Measurements from ENCODE around the gene RNPS1.

The RNPS1 gene

DNA sequence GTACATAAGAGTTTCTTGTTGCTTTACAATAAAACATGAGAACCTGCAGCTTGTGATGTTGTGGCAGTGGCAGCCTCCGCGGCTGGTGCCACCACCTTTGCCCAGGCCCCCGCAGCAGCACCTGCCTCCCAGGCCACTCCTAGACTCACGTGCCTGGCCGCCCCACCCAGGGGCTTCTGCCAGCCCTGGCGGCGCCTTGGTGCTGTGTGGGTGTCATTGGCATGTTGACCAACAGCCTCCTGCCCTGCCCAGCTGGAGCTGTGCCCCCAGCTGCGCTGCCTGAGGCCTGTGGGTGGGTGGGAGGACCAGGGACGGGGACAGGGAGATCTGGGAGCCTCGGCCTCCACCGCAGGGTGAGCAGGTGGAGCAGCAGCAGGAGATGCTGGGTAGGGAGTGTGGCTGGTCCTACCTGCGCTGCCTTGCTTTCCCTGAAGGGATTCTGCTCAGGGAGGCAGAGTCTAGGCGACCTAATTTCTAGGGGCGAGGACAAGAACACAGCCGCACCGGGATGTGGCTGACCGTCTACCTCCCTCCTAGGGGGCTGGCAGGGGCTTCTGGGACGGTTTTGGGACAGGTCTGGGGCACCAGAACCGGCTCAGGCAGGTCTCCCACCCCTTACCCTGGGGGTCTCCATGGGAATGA is 32.1 kb downstream of the RNPS1 start:
- Histone ChIP-seq H3K27me3 (ENCODE audit: control insufficient read depth, insufficient read depth, low read length) (peaks cover 27% of the 10 kb centered on the region), H3K9ac (ENCODE audit: low read length) (no peak overlapping the region), H3K36me3 (ENCODE audit: control insufficient read depth, insufficient read depth, low read length) (peaks cover 5% of the 10 kb centered on the region), H3K9me3 (ENCODE audit: control insufficient read depth, low read length) (no peaks in the 10 kb centered on the region), H3K4me3 (ENCODE audit: low read length) (no peak overlapping the region), H3K4me1 (ENCODE audit: control insufficient read depth, insufficient read depth, low read length) (peaks cover 25% of the 10 kb centered on the region)

GRCh38 chr16:2235234-2235651 is 32.7 kb downstream of the RNPS1 start:
- peaks cover 27% of the 10 kb centered on the region for H3K27me3 ChIP-seq (ENCODE audit: control insufficient read depth, insufficient read depth, low read length)
- peaks cover 25% of the 10 kb centered on the region for H3K4me1 ChIP-seq (ENCODE audit: control insufficient read depth, insufficient read depth, low read length)
- H3K4me3 ChIP-seq (ENCODE audit: low read length): no peak overlapping the region
- H3K36me3 ChIP-seq (ENCODE audit: control insufficient read depth, insufficient read depth, low read length): peaks cover 5% of the 10 kb centered on the region
- no peak overlapping the region for H3K9ac ChIP-seq (ENCODE audit: low read length)
- H3K9me3 ChIP-seq (ENCODE audit: control insufficient read depth, low read length): no peaks in the 10 kb centered on the region

DNA sequence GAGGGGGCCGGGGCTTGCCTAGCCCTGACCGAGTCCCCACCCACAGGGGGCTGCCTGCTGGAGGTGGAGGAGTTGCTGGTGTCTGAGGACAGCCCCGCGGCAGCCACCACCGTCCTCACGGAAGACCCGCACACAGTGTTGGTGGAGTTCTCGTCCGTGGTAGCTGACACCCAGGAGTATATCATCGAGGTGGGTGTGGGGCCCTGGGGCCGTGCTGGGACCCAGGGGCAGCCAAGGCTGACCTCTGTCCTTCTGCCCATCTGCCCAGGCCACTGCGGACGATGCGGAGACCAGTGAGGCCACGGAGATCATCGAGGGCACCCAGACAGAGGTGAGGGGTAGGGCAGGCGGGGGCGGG is 33.1 kb downstream of the RNPS1 start:
- peaks cover 27% of the 10 kb centered on the region for H3K27me3 ChIP-seq (ENCODE audit: control insufficient read depth, insufficient read depth, low read length)
- peaks cover 8% of the 10 kb centered on the region for H3K36me3 ChIP-seq (ENCODE audit: control insufficient read depth, insufficient read depth, low read length)
- no peak overlapping the region for H3K4me3 ChIP-seq (ENCODE audit: low read length)
- no peaks in the 10 kb centered on the region for H3K9me3 ChIP-seq (ENCODE audit: control insufficient read depth, low read length)
- no peak overlapping the region for H3K9ac ChIP-seq (ENCODE audit: low read length)
- peaks cover 25% of the 10 kb centered on the region for H3K4me1 ChIP-seq (ENCODE audit: control insufficient read depth, insufficient read depth, low read length)

- Histone ChIP-seq H3K9ac (ENCODE audit: low read length) (no peak overlapping the region), H3K27me3 (ENCODE audit: control insufficient read depth, insufficient read depth, low read length) (peaks cover 27% of the 10 kb centered on the region), H3K4me1 (ENCODE audit: control insufficient read depth, insufficient read depth, low read length) (peaks cover 25% of the 10 kb centered on the region), H3K36me3 (ENCODE audit: control insufficient read depth, insufficient read depth, low read length) (peaks cover 8% of the 10 kb centered on the region), H3K4me3 (ENCODE audit: low read length) (no peak overlapping the region), H3K9me3 (ENCODE audit: control insufficient read depth, low read length) (no peaks in the 10 kb centered on the region)
These were observed 33.8 kb downstream of the RNPS1 start for GRCh38 chr16:2233872-2234812.

- peaks cover 8% of the 10 kb centered on the region for H3K36me3 ChIP-seq (ENCODE audit: control insufficient read depth, insufficient read depth, low read length)
These were observed 34.7 kb downstream of the RNPS1 start for GRCh38 chr16:2233046-2233775.

GRCh38 chr16:2232094-2232990 is 35.6 kb downstream of the RNPS1 start:
- peaks cover 16% of the 10 kb centered on the region for H3K27me3 ChIP-seq (ENCODE audit: control insufficient read depth, insufficient read depth, low read length)
- H3K9ac ChIP-seq (ENCODE audit: low read length): no peak overlapping the region
- H3K36me3 ChIP-seq (ENCODE audit: control insufficient read depth, insufficient read depth, low read length): peaks cover 8% of the 10 kb centered on the region
- H3K4me1 ChIP-seq (ENCODE audit: control insufficient read depth, insufficient read depth, low read length): peaks cover 15% of the 10 kb centered on the region
- H3K4me3 ChIP-seq (ENCODE audit: low read length): no peak overlapping the region
- H3K9me3 ChIP-seq (ENCODE audit: control insufficient read depth, low read length): no peaks in the 10 kb centered on the region

More at GRCh38 chr16:2233046-2233775, 34.7 kb downstream of the RNPS1 start:
- peaks cover 21% of the 10 kb centered on the region for H3K4me1 ChIP-seq (ENCODE audit: control insufficient read depth, insufficient read depth, low read length)
- no peak overlapping the region for H3K9ac ChIP-seq (ENCODE audit: low read length)
- peaks cover 25% of the 10 kb centered on the region for H3K27me3 ChIP-seq (ENCODE audit: control insufficient read depth, insufficient read depth, low read length)
- H3K4me3 ChIP-seq (ENCODE audit: low read length): no peak overlapping the region
- no peaks in the 10 kb centered on the region for H3K9me3 ChIP-seq (ENCODE audit: control insufficient read depth, low read length)

GRCh38 chr16:2231016-2231931 is 36.7 kb downstream of the RNPS1 start:
- H3K4me3 ChIP-seq (ENCODE audit: low read length): no peak overlapping the region
- peaks cover 8% of the 10 kb centered on the region for H3K36me3 ChIP-seq (ENCODE audit: control insufficient read depth, insufficient read depth, low read length)

GRCh38 chr16:2230376-2230775 is 37.5 kb downstream of the RNPS1 start:
- peaks cover 4% of the 10 kb centered on the region for H3K36me3 ChIP-seq (ENCODE audit: control insufficient read depth, insufficient read depth, low read length)
- no peak overlapping the region for H3K4me3 ChIP-seq (ENCODE audit: low read length)
- peaks cover 15% of the 10 kb centered on the region for H3K4me1 ChIP-seq (ENCODE audit: control insufficient read depth, insufficient read depth, low read length)
- no peaks in the 10 kb centered on the region for H3K27me3 ChIP-seq (ENCODE audit: control insufficient read depth, insufficient read depth, low read length)
- H3K9ac ChIP-seq (ENCODE audit: low read length): no peak overlapping the region
- H3K9me3 ChIP-seq (ENCODE audit: control insufficient read depth, low read length): no peaks in the 10 kb centered on the region

More at GRCh38 chr16:2231016-2231931, 36.7 kb downstream of the RNPS1 start:
- Histone ChIP-seq H3K27me3 (ENCODE audit: control insufficient read depth, insufficient read depth, low read length) (peaks cover 6% of the 10 kb centered on the region), H3K9ac (ENCODE audit: low read length) (no peak overlapping the region), H3K9me3 (ENCODE audit: control insufficient read depth, low read length) (no peaks in the 10 kb centered on the region), H3K4me1 (ENCODE audit: control insufficient read depth, insufficient read depth, low read length) (peaks cover 11% of the 10 kb centered on the region)

DNA sequence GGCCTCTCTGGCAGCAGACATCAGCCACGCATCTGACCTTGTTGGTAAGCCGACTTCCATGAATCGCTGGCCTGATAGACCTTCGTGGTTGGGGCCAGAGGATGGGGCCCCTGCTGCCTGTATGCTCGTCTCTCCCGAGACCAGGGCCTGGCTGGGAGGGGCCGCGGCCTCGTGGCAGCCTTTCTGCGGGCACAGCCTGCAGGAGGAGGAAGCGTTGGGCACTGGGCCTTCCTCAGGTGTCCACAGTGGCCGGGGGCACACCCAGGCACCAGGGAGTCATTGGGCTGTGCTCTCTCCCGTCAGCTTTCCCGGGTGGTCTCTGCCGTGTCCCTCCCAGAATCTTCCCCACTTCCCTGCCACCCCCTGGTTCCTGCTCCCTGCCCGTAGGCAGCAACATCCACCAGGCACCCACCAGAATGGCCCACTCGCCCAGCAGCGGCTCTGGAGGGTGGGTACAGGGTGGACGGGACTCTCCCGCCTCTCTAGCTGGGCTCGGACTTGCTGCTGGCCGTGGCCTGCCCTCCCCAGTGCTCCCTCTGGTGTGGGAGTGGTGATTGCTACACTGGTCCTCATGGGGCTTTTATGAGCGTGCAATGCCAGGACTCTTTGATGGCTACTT is 38.2 kb downstream of the RNPS1 start:
- Histone ChIP-seq H3K4me1 (ENCODE audit: control insufficient read depth, insufficient read depth, low read length) (peaks cover 19% of the 10 kb centered on the region), H3K9me3 (ENCODE audit: control insufficient read depth, low read length) (no peaks in the 10 kb centered on the region), H3K9ac (ENCODE audit: low read length) (no peak overlapping the region), H3K36me3 (ENCODE audit: control insufficient read depth, insufficient read depth, low read length) (peaks cover 3% of the 10 kb centered on the region), H3K4me3 (ENCODE audit: low read length) (no peak overlapping the region), H3K27me3 (ENCODE audit: control insufficient read depth, insufficient read depth, low read length) (no peaks in the 10 kb centered on the region)

DNA sequence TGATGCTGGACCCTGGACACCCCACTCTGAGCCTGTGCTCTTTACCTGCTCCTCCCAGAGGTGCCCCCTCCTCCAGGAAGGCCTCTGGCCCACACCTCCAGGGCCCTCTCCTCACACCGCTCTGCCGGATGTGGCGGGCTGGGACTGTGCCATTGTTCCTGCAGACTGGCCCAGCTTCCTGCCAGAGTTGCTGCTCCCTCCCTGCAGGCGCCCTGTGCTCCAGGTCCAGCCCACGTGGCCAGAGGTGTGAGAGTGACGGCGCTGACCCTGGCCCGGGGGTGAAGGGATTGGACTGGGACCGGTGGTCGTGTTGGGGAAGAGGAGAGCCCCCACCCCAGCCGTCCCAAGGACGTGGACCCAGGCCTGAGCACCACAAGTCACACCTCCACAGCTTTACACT is 38.8 kb downstream of the RNPS1 start:
- Histone ChIP-seq H3K36me3 (ENCODE audit: control insufficient read depth, insufficient read depth, low read length) (peaks cover 3% of the 10 kb centered on the region), H3K4me1 (ENCODE audit: control insufficient read depth, insufficient read depth, low read length) (peaks cover 24% of the 10 kb centered on the region), H3K9ac (ENCODE audit: low read length) (no peak overlapping the region), H3K4me3 (ENCODE audit: low read length) (no peak overlapping the region), H3K27me3 (ENCODE audit: control insufficient read depth, insufficient read depth, low read length) (no peaks in the 10 kb centered on the region), H3K9me3 (ENCODE audit: control insufficient read depth, low read length) (no peaks in the 10 kb centered on the region)
